ENCODE results near the gene EHMT1.
"Not testable (repeated sequence)": the region's sequence is repeated elsewhere in the genome, so short reads cannot be mapped to it uniquely, and the experiment has no call there.

The EHMT1 gene

GRCh38 chr9:137590469-137591383, 28.1 kb upstream of the EHMT1 start, which contains the start of gene ZMYND19:
TSS of gene ZMYND19 (minus strand) at chr9:137590512. CDS start at chr9:137590263, 249 bp downstream.
- peak; percentile 100 for DNase-seq (ENCODE audit: low spot score)

GRCh38 chr9:137592767-137593166, 26.0 kb upstream of the EHMT1 start:
- DNase-seq (ENCODE audit: low spot score), result no peak

- DNase-seq (ENCODE audit: low spot score), result no peak
Observed at GRCh38 chr9:137593176-137593575, 25.6 kb upstream of the EHMT1 start.

GRCh38 chr9:137596577-137596976, 22.2 kb upstream of the EHMT1 start:
- not testable (repeated sequence) for DNase-seq (ENCODE audit: low spot score)

- DNase-seq (ENCODE audit: low spot score), result no peak
Observed at GRCh38 chr9:137598943-137599342, 19.9 kb upstream of the EHMT1 start.

- DNase-seq (ENCODE audit: low spot score), result no peak
Observed at GRCh38 chr9:137602661-137603060, 16.1 kb upstream of the EHMT1 start.

GRCh38 chr9:137603879-137604278, 14.9 kb upstream of the EHMT1 start:
- no peak for DNase-seq (ENCODE audit: low spot score)

- no peak for DNase-seq (ENCODE audit: low spot score)
Observed at GRCh38 chr9:137604345-137605086, 14.3 kb upstream of the EHMT1 start.

GRCh38 chr9:137605121-137606004, 13.4 kb upstream of the EHMT1 start, which contains the start of gene ARRDC1:
TSS of gene ARRDC1 (plus strand) at chr9:137605686. CDS start at chr9:137605718, 32 bp downstream.
- peak; percentile 98 for DNase-seq (ENCODE audit: low spot score)

GRCh38 chr9:137606005-137606621, 12.7 kb upstream of the EHMT1 start:
- no peak for DNase-seq (ENCODE audit: low spot score)

- DNase-seq (ENCODE audit: low spot score), result no peak
Observed at GRCh38 chr9:137606734-137607138, 12.1 kb upstream of the EHMT1 start.

GRCh38 chr9:137607141-137607857, 11.5 kb upstream of the EHMT1 start:
- no peak for DNase-seq (ENCODE audit: low spot score)

GRCh38 chr9:137610944-137611343, 7.9 kb upstream of the EHMT1 start:
- no peak for DNase-seq (ENCODE audit: low spot score)

GRCh38 chr9:137611623-137612609, 6.9 kb upstream of the EHMT1 start:
- DNase-seq (ENCODE audit: low spot score), result peak; percentile 85

GRCh38 chr9:137612741-137613142, 6.1 kb upstream of the EHMT1 start:
- DNase-seq (ENCODE audit: low spot score), result no peak

- no peak for DNase-seq (ENCODE audit: low spot score)
Observed at GRCh38 chr9:137613259-137613658, 5.5 kb upstream of the EHMT1 start.

GRCh38 chr9:137613738-137614523, 4.9 kb upstream of the EHMT1 start:
- no peak for DNase-seq (ENCODE audit: low spot score)

- no peak for DNase-seq (ENCODE audit: low spot score)
Observed at GRCh38 chr9:137614631-137615386, 4.0 kb upstream of the EHMT1 start.

All from AG20443 (cell line).